Measurements from ENCODE around the gene BMP5.

BMP5 gene

DNA sequence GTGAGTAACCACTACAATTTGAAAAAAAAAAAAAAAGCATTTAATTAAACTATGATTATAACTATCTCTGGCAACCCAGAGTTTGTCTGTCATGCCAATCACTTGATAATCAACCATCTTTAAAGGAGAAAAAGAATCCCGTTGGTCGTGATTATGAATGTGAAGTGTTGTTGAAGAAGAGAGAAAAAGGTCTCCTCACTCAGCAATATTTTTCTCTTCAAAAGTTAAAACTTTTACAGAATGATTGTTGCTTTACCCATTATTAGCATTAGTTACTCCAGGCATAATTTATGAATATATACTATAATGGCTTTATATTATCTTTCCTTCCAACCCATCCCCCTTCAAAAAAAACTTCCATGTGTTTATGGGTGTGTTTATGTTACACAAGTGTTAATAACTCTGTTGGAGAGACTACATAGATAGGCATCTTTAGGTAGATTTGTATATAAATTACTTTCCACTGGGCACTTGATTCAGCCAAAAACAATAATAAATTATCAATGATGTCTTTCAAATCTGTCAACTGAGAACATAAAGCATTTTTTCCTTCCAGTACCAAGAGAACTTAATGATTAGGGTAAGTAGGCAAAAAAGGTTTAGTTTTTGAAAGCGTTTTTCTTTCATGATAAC, 5.1 kb downstream of the BMP5 start:
- DNase-seq = no peak

DNA sequence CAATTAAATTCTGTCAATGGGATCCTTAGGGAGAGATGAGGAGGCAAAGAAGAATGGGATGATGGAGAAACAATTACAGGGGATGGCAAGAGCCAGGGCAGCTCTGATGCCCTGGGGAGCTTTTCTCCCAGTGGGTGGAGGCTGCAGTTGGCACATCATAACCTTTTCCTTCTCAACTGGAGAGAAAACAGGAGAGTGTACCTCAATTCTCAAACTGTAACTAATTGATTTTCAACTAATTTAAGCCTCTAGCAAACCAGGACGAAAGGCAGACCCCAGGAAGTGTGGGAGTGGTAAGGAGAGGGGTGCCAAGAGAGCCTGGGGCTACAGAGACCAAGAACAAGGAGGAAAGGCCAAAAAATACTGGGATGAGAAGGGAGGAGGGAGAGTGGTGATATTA, 5.7 kb downstream of the BMP5 start:
- DNase-seq = no peak

DNA sequence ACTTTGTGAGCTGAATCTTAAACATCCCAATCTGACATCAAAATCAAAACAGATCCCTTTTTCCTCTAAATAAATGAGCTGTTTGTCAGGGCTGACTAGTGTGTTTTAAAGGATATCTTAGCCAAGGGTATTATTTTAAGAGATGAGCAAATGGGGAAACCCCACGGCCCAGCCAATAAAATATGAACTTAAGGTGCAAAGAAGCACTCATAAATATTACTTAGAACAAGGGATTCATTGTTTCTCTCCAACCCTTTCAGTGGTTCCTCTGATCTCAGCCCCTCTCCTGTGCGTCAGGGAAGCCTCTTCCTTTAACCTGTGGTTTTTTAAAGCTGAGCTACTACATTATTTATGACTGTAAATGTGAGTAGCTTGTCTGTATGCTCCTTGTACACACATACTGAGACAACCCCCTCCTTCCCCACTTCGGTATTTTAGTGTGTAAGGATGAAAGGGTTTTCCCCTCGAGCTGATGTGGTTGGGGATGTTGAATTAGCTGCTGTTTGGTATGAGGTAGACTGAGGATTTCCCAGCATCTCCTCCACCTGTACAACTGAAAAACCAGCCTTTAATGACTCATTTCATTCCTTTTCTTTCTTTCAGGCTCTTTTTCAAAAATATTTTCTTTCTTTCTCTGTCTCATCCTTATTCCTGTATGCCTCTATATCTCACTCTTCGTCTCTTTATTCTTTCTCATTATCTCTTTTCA, 6.5 kb downstream of the BMP5 start:
- no peak for DNase-seq

DNA sequence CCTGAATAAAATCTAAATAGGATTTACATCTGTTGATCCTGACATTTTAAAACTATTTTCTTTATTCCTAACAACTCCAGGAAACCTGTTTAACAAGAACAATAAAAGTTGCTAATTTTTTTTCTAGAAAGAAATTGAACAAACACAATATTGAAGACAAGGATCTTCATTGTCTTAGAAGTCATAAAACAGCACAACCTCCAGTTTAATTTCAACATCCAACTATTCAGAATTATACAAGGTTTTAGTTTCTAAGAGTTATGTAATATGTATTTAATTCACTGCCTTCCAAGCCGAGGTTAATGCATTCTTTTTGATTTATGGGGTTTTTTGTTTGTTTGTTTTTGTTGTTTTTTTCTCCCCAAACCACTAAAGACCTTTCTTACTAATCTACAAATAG, 7.2 kb downstream of the BMP5 start:
- DNase-seq = no peak

DNA sequence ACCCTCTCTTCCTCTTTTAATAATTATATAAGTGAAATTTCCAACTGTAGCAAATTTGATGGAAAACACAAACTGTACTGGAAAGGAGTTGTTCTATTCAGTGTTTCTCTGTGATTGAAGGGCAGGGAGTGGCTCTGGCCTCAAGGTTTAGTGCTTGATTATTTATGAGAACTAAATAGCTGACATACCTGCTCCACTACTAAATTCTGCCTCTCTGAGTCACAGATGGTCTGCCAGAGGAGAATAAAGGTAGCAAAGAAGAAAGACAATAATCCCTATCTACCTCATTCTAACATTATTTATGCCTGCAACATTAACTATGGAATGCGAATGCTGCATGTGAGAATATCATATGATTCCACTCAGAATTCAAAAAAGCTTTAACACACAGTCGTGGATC, 9.3 kb downstream of the BMP5 start:
- DNase-seq = no peak

DNA sequence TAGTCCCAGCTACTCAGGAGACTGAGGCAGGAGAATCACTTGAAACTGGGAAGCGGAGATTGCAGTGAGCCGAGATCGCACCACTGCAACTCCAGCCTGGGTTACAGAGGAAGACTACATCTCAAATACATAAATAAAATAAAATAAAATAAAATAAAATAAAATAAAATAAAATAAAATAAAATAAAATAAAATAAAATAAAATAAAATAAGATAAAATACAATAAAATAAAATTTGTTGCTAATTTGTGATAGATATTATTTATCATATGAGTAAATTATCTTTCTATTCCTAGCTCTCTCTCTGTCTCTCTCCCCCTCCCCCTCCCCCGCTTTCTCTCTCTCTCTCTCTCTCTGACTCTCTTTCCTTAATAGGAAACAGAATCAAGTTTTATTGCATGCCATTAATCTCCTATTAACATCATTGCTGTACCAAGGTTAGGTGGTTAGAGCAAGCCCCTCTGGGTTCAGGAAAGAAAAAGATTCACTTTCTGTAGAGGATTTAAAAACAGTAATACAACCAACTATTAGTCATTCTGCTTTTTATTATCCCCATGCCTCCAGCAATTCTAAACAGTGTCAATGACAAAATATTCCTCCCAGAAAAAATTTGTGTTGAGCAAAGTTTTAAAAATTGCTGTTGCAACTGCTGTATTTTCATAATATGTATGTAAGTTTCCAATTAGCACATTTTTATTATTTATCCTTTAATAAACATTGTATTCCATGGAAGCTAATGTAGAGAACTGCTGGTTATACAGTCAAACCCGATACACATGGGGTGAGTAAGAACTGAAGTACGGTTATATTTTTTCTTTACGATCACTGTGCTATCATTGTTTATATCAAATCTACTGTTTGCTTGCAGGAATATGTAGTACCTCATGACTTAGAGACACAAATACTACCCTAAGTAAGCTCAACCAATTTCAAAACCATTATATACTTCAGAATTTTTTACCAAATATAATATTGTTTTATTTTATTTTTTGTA, 22.1 kb downstream of the BMP5 start:
- no peak for DNase-seq

DNA sequence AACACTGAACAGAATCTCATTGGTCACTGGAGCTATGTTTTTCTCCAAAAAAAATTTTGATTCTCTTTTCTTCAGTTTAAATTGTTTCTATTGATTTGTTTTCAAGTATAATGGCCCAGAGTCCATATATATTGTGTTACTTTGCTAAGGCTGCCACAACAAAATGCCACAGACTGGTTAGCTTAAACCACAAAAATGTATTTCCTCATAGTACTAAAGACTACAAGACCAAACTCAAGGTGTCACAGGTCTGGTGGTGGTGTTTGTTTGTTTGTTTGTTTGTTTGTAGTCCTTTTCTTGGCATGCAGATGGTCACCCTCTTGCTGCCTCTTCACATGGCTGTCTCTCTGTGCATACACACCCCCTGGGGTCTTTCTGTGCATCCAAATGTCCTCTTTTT, 34.0 kb downstream of the BMP5 start:
- DNase-seq = no peak

DNA sequence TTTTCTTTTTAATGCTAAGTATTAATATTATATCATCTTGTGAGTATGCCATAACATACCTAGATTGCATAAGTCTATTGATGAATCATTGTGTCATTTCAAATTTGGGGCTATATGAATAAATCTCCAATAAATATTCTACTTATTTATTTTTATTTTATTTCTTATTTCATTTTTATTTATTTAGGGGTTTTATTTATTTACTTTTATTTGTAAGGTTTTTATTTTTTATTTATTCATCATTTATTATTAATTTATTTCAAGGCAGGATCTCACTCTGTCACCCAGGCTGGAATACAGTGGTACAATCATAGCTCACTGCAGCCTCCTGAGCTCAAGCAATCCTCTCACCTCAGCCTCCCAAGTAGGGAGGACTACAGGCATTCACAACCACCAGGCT, 36.3 kb downstream of the BMP5 start:
- no peak for DNase-seq

DNA sequence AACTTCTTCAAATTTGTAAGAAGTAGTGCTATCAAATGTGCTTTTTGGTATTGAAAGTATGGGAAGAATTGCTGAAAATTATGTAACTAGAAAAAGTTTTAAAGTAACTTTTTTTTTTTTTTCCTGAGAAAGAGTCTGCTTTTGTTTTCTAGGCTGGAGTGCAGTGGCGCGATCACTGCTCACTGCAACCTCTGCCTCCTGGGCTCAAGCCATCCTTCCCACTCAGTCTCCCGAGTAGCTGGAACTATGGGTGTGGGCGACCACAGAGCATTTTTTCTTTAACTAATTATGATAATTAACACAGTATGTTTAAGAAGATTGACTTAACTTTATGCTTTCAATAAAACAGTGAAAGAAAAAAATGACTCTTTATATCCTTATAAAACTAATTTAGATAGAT, 38.4 kb downstream of the BMP5 start:
- DNase-seq = no peak

DNA sequence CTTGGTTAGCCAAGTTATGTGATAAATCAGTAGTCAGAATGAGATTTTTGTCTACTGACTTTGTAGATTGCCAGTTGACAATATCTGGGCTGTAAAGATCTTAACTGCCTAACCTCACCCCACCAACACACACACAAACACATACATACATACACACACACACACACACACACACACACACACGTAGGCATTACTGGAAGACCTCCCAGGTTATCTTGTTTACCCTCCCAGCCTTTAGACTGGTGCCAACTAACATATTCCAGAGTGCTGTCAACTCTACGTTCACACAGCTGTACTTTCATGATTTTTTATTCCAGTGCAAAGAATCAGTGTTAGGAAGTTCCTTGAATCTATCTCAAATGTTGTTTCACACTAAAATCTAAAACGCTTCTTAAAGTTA, 38.9 kb downstream of the BMP5 start:
- DNase-seq = no peak

DNA sequence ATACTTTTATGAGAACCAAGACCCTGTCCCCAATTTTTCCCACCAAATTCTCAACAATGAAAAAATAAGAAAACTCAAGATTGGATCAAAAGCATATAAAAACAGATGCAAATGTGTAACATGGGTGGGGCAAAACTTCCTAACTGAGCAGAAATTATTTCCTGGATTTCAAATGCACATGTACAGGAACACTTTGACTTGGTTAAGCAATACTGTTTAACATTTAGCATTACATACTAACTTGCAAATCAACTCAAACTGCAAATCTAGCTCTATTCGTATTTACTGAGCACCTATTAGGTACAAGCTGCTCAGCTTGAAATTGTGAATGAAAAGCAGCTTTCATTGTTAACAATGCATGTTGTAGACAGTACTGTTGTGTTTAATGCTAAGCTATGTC, 40.2 kb downstream of the BMP5 start:
- no peak for DNase-seq

DNA sequence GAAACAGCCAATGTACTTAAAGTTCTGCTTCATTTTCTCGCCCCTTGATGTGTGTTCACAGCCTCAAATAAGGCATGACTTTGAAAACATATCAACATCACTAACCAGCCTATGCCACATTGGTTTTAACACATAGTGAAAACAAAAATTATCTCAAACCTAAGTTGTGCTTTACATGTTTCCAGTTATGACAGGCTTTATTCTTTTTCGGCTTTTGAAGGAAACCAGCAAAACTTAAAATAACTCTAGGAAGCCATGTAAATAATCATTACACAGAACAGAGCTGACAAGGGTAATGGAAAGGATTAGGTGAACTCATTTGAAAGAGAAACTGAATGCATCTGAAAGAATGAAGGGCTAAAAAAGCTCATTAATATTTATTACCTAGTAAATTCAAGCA, 42.1 kb downstream of the BMP5 start:
- no peak for DNase-seq

DNA sequence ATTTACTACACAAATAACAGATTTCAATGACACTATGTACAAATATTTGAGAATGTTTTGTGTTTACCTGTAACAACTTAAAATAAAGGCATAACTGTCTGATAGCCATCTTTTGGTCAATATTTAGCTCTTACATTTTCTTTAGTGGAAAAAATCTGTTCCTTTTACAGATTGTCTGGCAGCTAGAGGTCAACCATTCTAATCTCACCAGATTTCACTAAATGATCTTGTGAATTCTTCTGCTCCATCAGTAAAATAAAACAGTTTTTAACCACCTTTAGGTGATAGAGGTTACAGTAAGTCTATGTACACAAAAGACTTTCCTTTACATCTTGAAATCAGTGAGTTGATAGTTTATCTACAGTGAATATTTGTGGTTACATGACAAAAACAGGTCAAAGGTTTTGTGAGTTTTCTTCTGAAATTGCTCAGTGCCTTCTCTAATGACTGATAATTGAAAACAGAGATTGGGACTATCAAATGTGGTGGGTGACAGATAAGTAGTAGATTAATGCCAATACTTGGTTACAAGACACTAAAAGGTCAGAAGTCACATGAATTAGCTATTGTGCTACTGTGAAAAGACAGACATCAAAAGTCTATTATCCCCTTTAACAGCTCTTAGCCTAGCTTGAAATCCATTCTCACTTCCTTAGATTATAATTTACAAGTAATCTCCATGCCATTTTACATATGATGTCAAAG, 47.4 kb downstream of the BMP5 start:
- no peak for DNase-seq

DNA sequence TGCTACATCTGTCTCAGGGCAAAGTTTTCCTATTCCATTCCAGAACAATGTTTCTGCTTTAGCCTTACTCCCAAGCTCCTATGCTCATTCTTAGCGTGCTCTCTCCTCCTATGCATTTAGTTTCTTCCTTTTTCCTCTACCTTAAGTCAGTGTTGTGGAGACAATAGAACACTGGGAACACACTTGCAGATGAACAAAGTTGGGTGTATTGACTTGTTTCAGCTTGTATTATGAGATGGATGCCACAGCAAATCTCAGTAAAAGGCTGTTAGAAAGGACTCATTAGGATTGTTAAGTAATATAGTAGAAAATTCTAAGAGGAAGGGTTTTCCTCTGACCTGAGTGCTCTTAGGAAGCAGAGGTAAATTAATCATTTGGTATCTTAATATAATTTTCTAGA, 48.4 kb downstream of the BMP5 start:
- no peak for DNase-seq

DNA sequence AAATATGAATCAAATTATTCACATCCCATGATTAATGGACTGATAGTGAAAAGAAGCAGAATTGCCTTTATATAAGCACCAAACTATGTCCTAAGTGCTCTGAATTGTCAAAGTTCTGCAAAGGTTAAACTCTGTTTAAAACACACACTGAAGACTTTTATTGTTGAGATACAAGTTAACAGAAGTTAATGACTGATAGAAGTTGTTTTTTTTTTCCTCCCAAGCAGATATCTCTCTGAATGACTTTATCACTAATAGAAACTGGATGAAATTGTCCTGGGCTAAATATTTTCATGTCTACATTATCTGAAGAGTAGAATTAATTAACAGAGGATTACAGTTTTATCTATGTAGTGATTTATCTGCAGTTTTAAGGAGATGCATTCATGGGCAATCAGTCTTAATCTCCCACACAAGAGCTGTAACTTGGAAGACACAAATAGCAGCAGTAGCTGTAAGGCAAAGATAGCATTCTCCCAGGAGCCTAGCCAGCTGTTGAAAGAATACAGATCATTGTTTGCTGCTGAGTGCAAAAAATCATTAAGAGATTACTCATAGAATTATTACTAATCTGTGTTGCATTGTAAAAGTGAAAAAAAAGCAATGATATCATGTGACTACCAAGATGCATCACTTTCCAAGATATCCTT, 49.9 kb downstream of the BMP5 start:
- no peak for DNase-seq

DNA sequence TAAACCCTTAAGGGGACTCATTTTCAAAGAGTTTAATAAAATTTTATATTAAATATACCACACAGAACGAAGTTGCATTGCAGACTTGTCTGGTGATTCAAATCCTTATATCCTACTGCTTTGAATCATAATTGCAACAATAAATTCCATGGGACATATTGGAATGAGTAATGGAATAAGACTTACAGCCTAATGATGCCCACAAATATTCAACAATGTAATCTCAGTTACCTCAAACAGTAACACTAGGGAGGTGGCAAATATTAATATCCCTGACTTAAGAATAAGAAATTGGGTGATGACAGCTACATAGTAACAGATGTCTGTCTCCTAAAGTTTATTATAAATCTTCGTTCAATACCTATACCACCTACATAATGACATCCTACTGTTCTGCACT, 52.6 kb downstream of the BMP5 start:
- DNase-seq = no peak

DNA sequence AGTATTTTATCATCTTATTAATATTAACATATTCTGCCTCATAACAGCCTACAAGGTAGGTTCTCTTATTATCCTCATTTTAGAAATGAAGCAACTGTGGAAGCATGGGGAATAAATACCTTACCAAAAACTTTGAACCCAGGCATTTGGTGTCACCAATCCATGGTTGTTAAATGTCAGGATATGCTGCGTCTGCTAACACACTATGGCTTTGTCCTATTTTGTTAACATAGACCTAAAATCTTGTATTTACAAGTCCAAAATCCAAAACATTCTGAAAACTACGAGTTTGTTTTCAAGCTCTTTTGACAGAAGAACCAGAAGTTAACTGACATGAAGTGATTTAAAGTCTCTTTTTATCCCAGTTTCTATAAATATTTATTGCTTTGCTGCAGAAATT, 53.4 kb downstream of the BMP5 start:
- DNase-seq = no peak

DNA sequence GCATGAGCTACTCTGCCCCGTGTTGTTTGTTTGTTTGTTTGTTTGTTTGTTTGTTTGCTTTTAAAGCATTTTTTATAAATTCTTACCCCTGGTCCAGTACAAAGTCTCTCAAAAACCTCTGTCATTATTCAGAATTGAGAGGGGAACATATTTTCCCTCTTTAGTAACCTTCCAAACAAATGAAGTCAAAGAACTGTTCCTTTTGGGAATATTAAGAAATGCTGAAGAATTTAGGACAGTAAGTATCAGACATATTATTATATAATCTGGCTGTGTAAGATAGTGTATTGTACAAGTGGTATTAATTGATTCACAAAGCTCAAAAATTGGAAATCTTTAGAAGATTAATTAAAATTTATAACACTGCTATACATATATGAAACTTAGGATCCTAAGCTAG, 54.7 kb downstream of the BMP5 start:
- DNase-seq = no peak

DNA sequence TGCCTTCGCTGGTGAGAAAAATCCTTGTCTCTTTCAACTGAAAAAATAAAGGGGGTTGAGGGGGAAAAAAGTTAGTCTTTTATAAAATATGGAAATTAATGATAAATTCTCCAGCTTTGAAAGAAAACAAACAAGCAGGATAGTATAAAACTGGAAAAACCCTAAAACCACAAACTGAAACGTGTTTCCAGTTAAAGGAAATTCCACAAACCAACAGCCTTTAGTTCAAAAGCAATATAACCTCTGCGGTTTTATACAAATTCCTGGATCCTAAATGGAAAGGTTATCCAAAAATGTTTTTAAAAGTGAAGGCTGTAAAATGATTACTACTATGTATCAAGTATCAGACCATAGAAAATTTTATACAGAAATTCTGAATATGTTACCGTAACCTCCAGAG, 55.6 kb downstream of the BMP5 start:
- no peak for DNase-seq

DNA sequence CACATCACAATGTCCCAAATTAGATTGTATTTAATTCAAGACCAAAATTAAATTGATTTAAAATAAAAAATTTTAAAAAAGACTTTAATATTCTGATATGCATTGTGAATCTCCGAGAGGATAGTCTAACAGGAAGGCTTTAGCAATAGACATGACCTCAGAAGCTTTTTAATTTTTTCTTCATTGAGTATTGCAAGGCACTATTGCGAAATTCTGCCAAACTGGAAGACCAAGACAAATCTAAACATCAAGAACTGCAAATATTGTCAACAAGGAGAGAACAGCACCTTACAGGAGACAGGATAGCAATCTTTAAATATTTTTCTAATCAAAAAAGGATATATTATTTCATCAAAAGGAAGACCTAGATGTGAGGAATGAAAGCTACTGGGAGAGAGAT, 56.9 kb downstream of the BMP5 start:
- no peak for DNase-seq

DNA sequence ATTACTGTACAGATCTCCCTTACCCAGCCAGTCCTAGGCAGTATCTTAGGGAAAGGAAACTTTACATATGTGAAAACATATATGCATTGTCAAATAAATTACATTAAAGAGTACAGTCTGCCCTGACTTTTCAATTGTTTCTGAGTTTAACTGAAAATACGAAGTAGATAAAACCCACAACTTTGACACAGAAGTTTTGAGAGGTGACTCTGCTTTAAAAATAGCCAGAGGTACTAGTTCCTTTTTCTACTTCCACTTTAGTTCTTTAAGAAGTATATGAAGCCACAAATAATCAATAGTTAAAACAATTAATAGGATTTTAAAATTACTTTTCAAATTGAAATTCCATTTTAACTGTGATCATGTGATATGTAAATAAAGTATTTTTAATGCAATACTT, 62.9 kb downstream of the BMP5 start:
- no peak for DNase-seq

DNA sequence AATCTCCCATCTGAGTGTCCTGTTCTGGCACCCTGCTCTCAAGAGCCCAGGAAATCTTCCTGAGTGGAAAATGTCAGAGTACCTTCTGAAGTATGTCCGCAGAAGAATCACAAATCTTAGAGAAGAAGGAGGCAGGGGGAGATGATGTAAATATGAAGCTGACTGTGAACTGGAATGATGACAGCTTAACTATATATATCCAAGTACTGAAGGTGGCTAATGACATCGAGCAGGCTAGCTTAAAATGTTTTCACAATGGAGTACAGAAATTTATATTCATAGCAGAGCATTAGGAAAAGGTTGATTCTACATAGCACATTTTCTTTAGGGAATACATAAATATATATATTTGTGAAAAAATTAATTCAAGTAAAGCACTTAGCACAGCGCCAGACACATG, 64.3 kb downstream of the BMP5 start:
- no peak for DNase-seq

DNA sequence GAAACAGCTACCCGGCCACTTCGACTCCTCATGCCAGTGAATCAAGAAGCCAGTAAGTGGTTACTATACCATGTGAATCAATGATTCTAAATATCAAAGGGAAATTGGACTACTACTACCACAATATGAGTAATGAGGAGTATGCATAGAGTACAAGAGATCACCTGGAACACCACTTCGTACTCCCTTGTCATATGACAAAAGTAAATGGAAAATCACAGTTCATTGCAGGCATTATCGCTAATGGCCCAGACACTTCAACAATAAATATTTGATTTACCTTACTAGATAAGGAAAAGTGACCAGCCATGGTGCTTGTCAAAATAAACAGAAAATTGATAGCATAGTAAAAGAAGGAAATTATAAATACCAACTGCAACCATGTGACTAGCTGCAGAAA, 73.1 kb downstream of the BMP5 start:
- no peak for DNase-seq
